Mucosa of rectum (tissue), 2 donors: Measurements from ENCODE around the gene NEGR1.

ENCODE experiments used
- H3K27ac ChIP-seq, 2 donors: one replicate each; pipeline ENCODE4 v1.7.0; 2013; ENCODE audit warnings: inconsistent platforms in 2 of 2, low read depth in 2 of 2, low read length in 2 of 2
- H3K27me3 ChIP-seq, 2 donors: one replicate each; pipeline ENCODE4 v1.7.0; 2013; ENCODE audit warnings: low read length in 2 of 2; ENCODE audit not compliant: control insufficient read depth in 2 of 2, insufficient read depth in 2 of 2
- H3K36me3 ChIP-seq, 2 donors: one replicate each; pipeline ENCODE4 v1.7.0; 2013; ENCODE audit warnings: low read length in 2 of 2; ENCODE audit not compliant: control insufficient read depth in 2 of 2, insufficient read depth in 2 of 2
- H3K4me1 ChIP-seq, 2 donors: one replicate each; pipeline ENCODE4 v1.7.0; 2013; ENCODE audit warnings: low read length in 2 of 2, mild to moderate bottlenecking in 1 of 2; ENCODE audit not compliant: control insufficient read depth in 2 of 2, insufficient read depth in 2 of 2
- H3K4me3 ChIP-seq, 2 donors: one replicate each; pipeline ENCODE4 v1.7.0; 2013; ENCODE audit warnings: low read length in 2 of 2
- H3K9ac ChIP-seq, 2 donors: one replicate each; pipeline ENCODE4 v1.7.0; 2013; ENCODE audit warnings: low read length in 2 of 2, low read depth in 1 of 2, mild to moderate bottlenecking in 1 of 2
- H3K9me3 ChIP-seq, 2 donors: one replicate each; pipeline ENCODE4 v1.7.0; 2013; ENCODE audit warnings: low read length in 2 of 2; ENCODE audit not compliant: control insufficient read depth in 2 of 2
- donor health status: healthy.
- donor health status: Normal muscosa, but diverticular disease.

The NEGR1 gene

GRCh38 chr1:72282271-72283021 is at the start of gene NEGR1:
Gene NEGR1, minus strand, starts transcription at chr1:72282539.
- Histone ChIP-seq H3K9me3 (no peaks in the 10 kb centered on the region), H3K4me3 (peak within 1 kb of the TSS; percentile 73 to 74), H3K4me1 (peaks cover 4 to 9% of the 10 kb centered on the region in 2 donors), H3K36me3 (no peaks in the 10 kb centered on the region), H3K27ac (peak within 1 kb of the TSS; percentile 82 to 84), H3K9ac (peak within 1 kb of the TSS; percentile 43 to 69), H3K27me3 (peaks cover 17 to 19% of the 10 kb centered on the region in 2 donors)

GRCh38 chr1:72326494-72326893 is 44.2 kb upstream of the NEGR1 start:
- Histone ChIP-seq H3K4me1 (no peaks in the 10 kb centered on the region), H3K9ac (no peak overlapping the region), H3K4me3 (no peak overlapping the region)

GRCh38 chr1:72324451-72324850 is 42.1 kb upstream of the NEGR1 start:
- H3K4me1 ChIP-seq, result no peaks in the 10 kb centered on the region
- no peaks in the 10 kb centered on the region for H3K27me3 ChIP-seq
- no peak overlapping the region for H3K27ac ChIP-seq
- no peaks in the 10 kb centered on the region for H3K9me3 ChIP-seq
- no peaks in the 10 kb centered on the region for H3K36me3 ChIP-seq
- H3K4me3 ChIP-seq, result no peak overlapping the region
- H3K9ac ChIP-seq, result no peak overlapping the region

More at GRCh38 chr1:72326494-72326893, 44.2 kb upstream of the NEGR1 start:
- Histone ChIP-seq H3K27me3 (no peaks in the 10 kb centered on the region), H3K9me3 (no peaks in the 10 kb centered on the region), H3K36me3 (no peaks in the 10 kb centered on the region), H3K27ac (no peak overlapping the region)

- H3K36me3 ChIP-seq, result no peaks in the 10 kb centered on the region
- no peak overlapping the region for H3K9ac ChIP-seq
- H3K4me1 ChIP-seq, result no peaks in the 10 kb centered on the region
- no peaks in the 10 kb centered on the region for H3K9me3 ChIP-seq
- H3K27me3 ChIP-seq, result no peaks in the 10 kb centered on the region
- H3K27ac ChIP-seq, result no peak overlapping the region
- H3K4me3 ChIP-seq, result no peak overlapping the region
Observed at GRCh38 chr1:72322910-72323309, 40.6 kb upstream of the NEGR1 start.

- Histone ChIP-seq H3K4me3 (no peak overlapping the region), H3K9me3 (no peaks in the 10 kb centered on the region), H3K4me1 (no peaks in the 10 kb centered on the region)
Observed at GRCh38 chr1:72296501-72296900, 14.2 kb upstream of the NEGR1 start.

GRCh38 chr1:72288886-72289285 is 6.5 kb upstream of the NEGR1 start:
- no peak overlapping the region for H3K27ac ChIP-seq
- no peak overlapping the region for H3K9ac ChIP-seq
- peaks cover 3 to 4% of the 10 kb centered on the region in 2 donors for H3K4me1 ChIP-seq
- no peaks in the 10 kb centered on the region for H3K9me3 ChIP-seq
- H3K4me3 ChIP-seq, result no peak overlapping the region
- H3K36me3 ChIP-seq, result no peaks in the 10 kb centered on the region
- peaks cover 11 to 12% of the 10 kb centered on the region in 2 donors for H3K27me3 ChIP-seq

More at GRCh38 chr1:72296501-72296900, 14.2 kb upstream of the NEGR1 start:
- Histone ChIP-seq H3K27me3 (no peaks in the 10 kb centered on the region), H3K36me3 (no peaks in the 10 kb centered on the region), H3K27ac (no peak overlapping the region), H3K9ac (no peak overlapping the region)

GRCh38 chr1:72286401-72286800 is 4.1 kb upstream of the NEGR1 start:
- Histone ChIP-seq H3K27me3 (peaks cover 15 to 17% of the 10 kb centered on the region in 2 donors), H3K9ac (no peak overlapping the region), H3K27ac (no peak overlapping the region), H3K9me3 (no peaks in the 10 kb centered on the region), H3K36me3 (no peaks in the 10 kb centered on the region), H3K4me1 (peaks cover 4 to 9% of the 10 kb centered on the region in 2 donors), H3K4me3 (no peak overlapping the region)

- no peaks in the 10 kb centered on the region for H3K36me3 ChIP-seq
- H3K4me1 ChIP-seq, result peaks cover 4 to 9% of the 10 kb centered on the region in 2 donors
- H3K4me3 ChIP-seq, result peak overlapping the region; percentile 73 to 74
- H3K9ac ChIP-seq, result no peak overlapping the region
- H3K27ac ChIP-seq, result peak overlapping the region; percentile 82 to 84
- no peaks in the 10 kb centered on the region for H3K9me3 ChIP-seq
- peaks cover 17 to 19% of the 10 kb centered on the region in 2 donors for H3K27me3 ChIP-seq
Observed at GRCh38 chr1:72285074-72285425, 2.7 kb upstream of the NEGR1 start.

GRCh38 chr1:72284348-72285073 is 2.2 kb upstream of the NEGR1 start:
- peak overlapping the region; percentile 82 to 84 for H3K27ac ChIP-seq
- H3K27me3 ChIP-seq, result peaks cover 17 to 19% of the 10 kb centered on the region in 2 donors
- H3K4me3 ChIP-seq, result peak overlapping the region; percentile 73 to 74
- peaks cover 4 to 9% of the 10 kb centered on the region in 2 donors for H3K4me1 ChIP-seq
- H3K9me3 ChIP-seq, result no peaks in the 10 kb centered on the region
- H3K36me3 ChIP-seq, result no peaks in the 10 kb centered on the region
- peak overlapping the region; percentile 43 to 69 for H3K9ac ChIP-seq

GRCh38 chr1:72284084-72284347 is 1.7 kb upstream of the NEGR1 start:
- peaks cover 4 to 9% of the 10 kb centered on the region in 2 donors for H3K4me1 ChIP-seq
- H3K27ac ChIP-seq, result peak overlapping the region; percentile 82 to 84
- H3K4me3 ChIP-seq, result peak overlapping the region; percentile 73 to 74
- H3K9ac ChIP-seq, result peak overlapping the region; percentile 43 to 69
- H3K27me3 ChIP-seq, result peaks cover 17 to 19% of the 10 kb centered on the region in 2 donors
- no peaks in the 10 kb centered on the region for H3K9me3 ChIP-seq
- no peaks in the 10 kb centered on the region for H3K36me3 ChIP-seq
